Transverse colon (tissue), 4 donors: ENCODE data around the gene ANHX.

Experiments used
- CTCF ChIP-seq, 5 experiments: fragments of 200-600 bp in 3 of 5; fragments of 450-650 bp in 2 of 5; sonication (generic) in 3 of 5; IDR thresholded peaks; 1 replicate in 2 of 5; 2 replicates in 3 of 5; pipeline ENCODE4 v1.5.1; 2016 to 2017; ENCODE audit warnings: antibody characterized with exemption in 5 of 5, inconsistent platforms in 3 of 5, mild to moderate bottlenecking in 2 of 5, moderate library complexity in 1 of 5
- EP300 ChIP-seq: sonication (generic); formaldehyde crosslinking; IDR thresholded peaks from one replicate; pipeline ENCODE4 v1.6.1; 2017; ENCODE audit warnings: antibody characterized with exemption, low read depth
- POLR2AphosphoS5 ChIP-seq, 3 donors: sonication (generic); formaldehyde crosslinking; IDR thresholded peaks; one replicate each; pipeline ENCODE4 v1.6.1; 2016; ENCODE audit warnings: antibody characterized with exemption in 3 of 3

GRCh38 chr12:133221241-133221640, 14.4 kb downstream of the ANHX start:
- TF ChIP-seq CTCF (IDR thresholded peaks at IDR 0.05) (no peak), POLR2AphosphoS5 (IDR thresholded peaks at IDR 0.05) (no peak), EP300 (no peak)
